Fibroblast of lung (primary cell): ENCODE measurements around the gene CHN2. TPM values are rescaled to one million over a fixed set of nuclear protein-coding genes. Genes with fewer than 3 reads are reported as not detected.
A peak's percentile ranks its signal among the peaks of the same experiment; 100 is the strongest.

Experiments
- DNase-seq, 2 donors: peaks; one replicate each; pipeline versions ENCODE4 v3.0.0 to v3.0.0-alpha.2; 2010; ENCODE audit warnings: low read depth in 2 of 2
- H2AFZ ChIP-seq: 2 replicates; pipeline ENCODE4 v1.5.1; 2012; ENCODE audit warnings: low read length, control low read depth, inconsistent platforms
- H3K27ac ChIP-seq: 2 replicates; pipeline ENCODE4 v1.5.1; 2011; ENCODE audit warnings: low read length, control low read depth; ENCODE audit not compliant: insufficient read depth
- H3K27me3 ChIP-seq: 2 replicates; pipeline ENCODE4 v1.5.1; 2011; ENCODE audit warnings: mild to moderate bottlenecking, low read length; ENCODE audit not compliant: control insufficient read depth, insufficient read depth
- H3K36me3 ChIP-seq: 2 replicates; pipeline ENCODE4 v1.5.1; 2011; ENCODE audit warnings: low read length; ENCODE audit not compliant: control insufficient read depth, insufficient read depth
- H3K4me1 ChIP-seq: 2 replicates; pipeline ENCODE4 v1.5.1; 2011; ENCODE audit warnings: low read length; ENCODE audit not compliant: control insufficient read depth, insufficient read depth; ENCODE audit errors: extremely low read depth
- H3K4me2 ChIP-seq: 2 replicates; pipeline ENCODE4 v1.5.1; 2011; ENCODE audit warnings: low read length, control low read depth; ENCODE audit not compliant: insufficient read depth; ENCODE audit errors: extremely low read depth
- H3K4me3 ChIP-seq, 4 experiments: fragments of 200-600 bp in 1 of 4; sonication (generic) in 1 of 4; replicated peaks in 1 of 4; 2 replicates each; pipeline ENCODE4 v1.5.1; 2011 to 2016; ENCODE audit warnings: low read length in 4 of 4, low read depth in 3 of 4, mild to moderate bottlenecking in 3 of 4, control low read depth in 2 of 4, inconsistent platforms in 1 of 4, mixed read lengths in 1 of 4; ENCODE audit not compliant: insufficient read depth in 1 of 4; ENCODE audit errors: control extremely low read depth in 1 of 4
- H3K79me2 ChIP-seq: 2 replicates; pipeline ENCODE4 v1.5.1; 2012; ENCODE audit warnings: mild to moderate bottlenecking, low read length, inconsistent platforms; ENCODE audit not compliant: control insufficient read depth, insufficient read depth
- H3K9ac ChIP-seq: 2 replicates; pipeline ENCODE4 v1.5.1; 2011; ENCODE audit warnings: mild to moderate bottlenecking, low read length, control low read depth; ENCODE audit not compliant: insufficient read depth
- H3K9me3 ChIP-seq: 2 replicates; pipeline ENCODE4 v1.5.1; 2012; ENCODE audit warnings: low read depth, low read length; ENCODE audit not compliant: control insufficient read depth, insufficient read depth
- H4K20me1 ChIP-seq: 2 replicates; pipeline ENCODE4 v1.5.1; 2011; ENCODE audit warnings: low read length; ENCODE audit not compliant: control insufficient read depth, insufficient read depth; ENCODE audit errors: extremely low read depth
- CTCF ChIP-seq, 2 donors: IDR thresholded peaks in 1 of 2; conservative IDR thresholded peaks in 1 of 2; 1 replicate in 1 of 2; 2 replicates in 1 of 2; pipeline ENCODE4 v1.5.1; 2011 to 2012; ENCODE audit warnings: low read length in 2 of 2, control low read depth in 1 of 2, inconsistent platforms in 1 of 2, low read depth in 1 of 2, mild to moderate bottlenecking in 1 of 2
- EZH2 ChIP-seq: IDR thresholded peaks from 2 replicates; pipeline ENCODE4 v1.5.1; 2012; ENCODE audit warnings: low read length, control low read depth, mild to moderate bottlenecking; ENCODE audit errors: missing control alignments
- polyA plus RNA-seq, 2 donors: library from polyadenylated mRNA; depleted of rRNA in 1 of 2; stranded (reverse) in 1 of 2; unstranded in 1 of 2; fragments of >200 nt; gene quantifications; 2 replicates each; pipeline ENCODE4 v1.2.1, GENCODE V29; 2011 to 2012; ENCODE audit warnings: missing spikeins in 1 of 2
- total RNA-seq: library from RNA; depleted of rRNA; stranded (reverse); fragments of >200 nt; gene quantifications from 2 replicates; pipeline ENCODE4 v1.2.1, GENCODE V29; 2014

The CHN2 gene
- total and polyA plus RNA-seq, 2 donors (not counting 1 experiment from before 2014, with no cell fraction given): 0.33 to 0.53 TPM

- H3K4me2 ChIP-seq: no peak overlapping the region
- H3K9me3 ChIP-seq: no peaks in the 10 kb centered on the region
- no peaks in the 10 kb centered on the region for H3K27me3 ChIP-seq
- no peak overlapping the region for H3K9ac ChIP-seq
- TF ChIP-seq EZH2 (no peak), CTCF (conservative IDR thresholded peaks at IDR 0.05 in 1 of 2, IDR thresholded peaks at IDR 0.05 in 1 of 2; ENCODE audit: low read depth in 1 of 2, low read length in 2 of 2) (no peak)
- H3K79me2 ChIP-seq: no peaks in the 10 kb centered on the region
- no peak overlapping the region for H2AFZ ChIP-seq
- no peak overlapping the region for H3K27ac ChIP-seq
- DNase-seq: no peak
- no peak overlapping the region for H3K4me3 ChIP-seq
- H3K4me1 ChIP-seq: peaks cover 7% of the 10 kb centered on the region
- no peaks in the 10 kb centered on the region for H4K20me1 ChIP-seq
- no peaks in the 10 kb centered on the region for H3K36me3 ChIP-seq
These were observed 291.7 kb downstream of the CHN2 start for GRCh38 chr7:29486191-29486700.

GRCh38 chr7:29487424-29487823 is 292.8 kb downstream of the CHN2 start:
- Histone ChIP-seq H2AFZ (no peak overlapping the region), H3K27ac (no peak overlapping the region), H3K9me3 (no peaks in the 10 kb centered on the region), H3K4me2 (no peak overlapping the region), H3K9ac (no peak overlapping the region), H4K20me1 (no peaks in the 10 kb centered on the region), H3K36me3 (no peaks in the 10 kb centered on the region), H3K79me2 (no peaks in the 10 kb centered on the region), H3K4me1 (peaks cover 7% of the 10 kb centered on the region), H3K27me3 (no peaks in the 10 kb centered on the region), H3K4me3 (no peak overlapping the region)
- DNase-seq: no peak
- no peak for TF ChIP-seq CTCF (conservative IDR thresholded peaks at IDR 0.05 in 1 of 2, IDR thresholded peaks at IDR 0.05 in 1 of 2; ENCODE audit: low read depth in 1 of 2, low read length in 2 of 2)
- TF ChIP-seq EZH2: no peak

- Histone ChIP-seq H3K4me2 (peak overlapping the region; percentile 40), H3K79me2 (no peaks in the 10 kb centered on the region), H3K4me1 (peaks cover 7% of the 10 kb centered on the region), H3K27me3 (no peaks in the 10 kb centered on the region), H3K4me3 (no peak overlapping the region), H3K27ac (no peak overlapping the region), H3K36me3 (no peaks in the 10 kb centered on the region), H2AFZ (no peak overlapping the region), H3K9ac (no peak overlapping the region), H3K9me3 (no peaks in the 10 kb centered on the region), H4K20me1 (no peaks in the 10 kb centered on the region)
- TF ChIP-seq EZH2 (no peak), CTCF (conservative IDR thresholded peaks at IDR 0.05 in 1 of 2, IDR thresholded peaks at IDR 0.05 in 1 of 2; ENCODE audit: low read depth in 1 of 2, low read length in 2 of 2) (no peak)
- peak in 1 of 2 donors; percentile 1 for DNase-seq
These were observed 293.8 kb downstream of the CHN2 start for GRCh38 chr7:29488203-29488970.
